Transverse colon (tissue), 3 donors: ENCODE data around the gene OMP.

Source experiments
- EP300 ChIP-seq: sonication (generic); formaldehyde crosslinking; IDR thresholded peaks from one replicate; pipeline ENCODE4 v1.6.1; 2017; ENCODE audit warnings: antibody characterized with exemption, low read depth
- POLR2AphosphoS5 ChIP-seq, 3 donors: sonication (generic); formaldehyde crosslinking; IDR thresholded peaks; one replicate each; pipeline ENCODE4 v1.6.1; 2016; ENCODE audit warnings: antibody characterized with exemption in 3 of 3

DNA sequence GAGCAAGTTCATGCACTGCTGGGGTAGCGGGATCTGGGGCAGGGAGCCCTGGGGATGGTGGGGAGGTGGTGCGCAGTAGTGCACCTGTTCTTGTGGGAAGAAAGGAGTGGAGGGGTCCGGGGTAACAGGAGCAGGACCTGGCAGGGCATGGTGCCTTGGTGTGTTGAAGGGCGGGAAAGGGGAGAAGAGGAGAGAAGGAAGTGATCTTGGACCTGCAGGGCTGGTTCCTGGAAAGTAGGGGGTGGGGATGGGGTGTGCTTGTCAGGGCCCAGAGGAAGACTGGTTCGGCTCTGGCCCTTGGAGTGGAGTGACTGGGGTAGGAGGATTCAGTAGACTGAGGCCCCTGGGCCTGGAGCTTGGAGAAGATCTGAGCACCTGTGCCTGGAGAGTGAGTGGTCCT lies 46.7 kb upstream of the OMP start:
- TF ChIP-seq EP300 = no peak
- TF ChIP-seq POLR2AphosphoS5 (IDR thresholded peaks at IDR 0.05) = no peak
